Measurements from ENCODE around the gene PPP2R3C.
A peak's percentile ranks its signal among the peaks of the same experiment; 100 is the strongest.
"Not testable (repeated sequence)": the region's sequence is repeated elsewhere in the genome, so short reads cannot be mapped to it uniquely, and the experiment has no call there.

PPP2R3C gene

GRCh38 chr14:35068238-35069012 lies 53.4 kb downstream of the PPP2R3C start:
- no peak overlapping the region for H3K27ac ChIP-seq
- ChIA-PET POLR2A (ENCODE audit: low non-redundant PET) (no interaction called here), CTCF (interaction anchor here (0.7 to 0.8 kb wide), 2 partner anchors 9 to 75 kb away, joined by 3 to 5 read pairs; no protein-coding TSS in a partner anchor)
- DNase-seq (ENCODE audit: low spot score): no peak
- TF ChIP-seq, protein P1, sequence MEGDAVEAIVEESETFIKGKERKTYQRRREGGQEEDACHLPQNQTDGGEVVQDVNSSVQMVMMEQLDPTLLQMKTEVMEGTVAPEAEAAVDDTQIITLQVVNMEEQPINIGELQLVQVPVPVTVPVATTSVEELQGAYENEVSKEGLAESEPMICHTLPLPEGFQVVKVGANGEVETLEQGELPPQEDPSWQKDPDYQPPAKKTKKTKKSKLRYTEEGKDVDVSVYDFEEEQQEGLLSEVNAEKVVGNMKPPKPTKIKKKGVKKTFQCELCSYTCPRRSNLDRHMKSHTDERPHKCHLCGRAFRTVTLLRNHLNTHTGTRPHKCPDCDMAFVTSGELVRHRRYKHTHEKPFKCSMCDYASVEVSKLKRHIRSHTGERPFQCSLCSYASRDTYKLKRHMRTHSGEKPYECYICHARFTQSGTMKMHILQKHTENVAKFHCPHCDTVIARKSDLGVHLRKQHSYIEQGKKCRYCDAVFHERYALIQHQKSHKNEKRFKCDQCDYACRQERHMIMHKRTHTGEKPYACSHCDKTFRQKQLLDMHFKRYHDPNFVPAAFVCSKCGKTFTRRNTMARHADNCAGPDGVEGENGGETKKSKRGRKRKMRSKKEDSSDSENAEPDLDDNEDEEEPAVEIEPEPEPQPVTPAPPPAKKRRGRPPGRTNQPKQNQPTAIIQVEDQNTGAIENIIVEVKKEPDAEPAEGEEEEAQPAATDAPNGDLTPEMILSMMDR (conservative IDR thresholded peaks at IDR 0.05; ENCODE audit: low read depth): no peak

- POLR2A ChIA-PET (ENCODE audit: low non-redundant PET); DNase-seq (ENCODE audit: low spot score); H3K27ac ChIP-seq: not testable (repeated sequence)
- CTCF ChIA-PET: interaction anchor here (0.7 kb wide), 1 partner anchor 25 kb away, joined by 3 read pairs; no protein-coding TSS in a partner anchor
Measured at GRCh38 chr14:35065731-35066130, 56.1 kb downstream of the PPP2R3C start.

- CTCF ChIA-PET: interaction anchor here (0.6 kb wide), 1 partner anchor 391 kb away, joined by 3 read pairs; no protein-coding TSS in a partner anchor
- POLR2A ChIA-PET (ENCODE audit: low non-redundant PET): not testable (repeated sequence)
- peak overlapping the region; percentile 73 for H3K27ac ChIP-seq
- peak; percentile 59 for DNase-seq (ENCODE audit: low spot score)
Measured at GRCh38 chr14:35061113-35061791, 60.5 kb downstream of the PPP2R3C start.

- ChIA-PET POLR2A (ENCODE audit: low non-redundant PET) (no interaction called here), CTCF (no interaction called here)
- TF ChIP-seq, protein P1 (conservative IDR thresholded peaks at IDR 0.05; ENCODE audit: low read depth): no peak
- no peak overlapping the region for H3K27ac ChIP-seq
- DNase-seq (ENCODE audit: low spot score): no peak
Measured at GRCh38 chr14:35052637-35053036, 69.2 kb downstream of the PPP2R3C start.

DNA sequence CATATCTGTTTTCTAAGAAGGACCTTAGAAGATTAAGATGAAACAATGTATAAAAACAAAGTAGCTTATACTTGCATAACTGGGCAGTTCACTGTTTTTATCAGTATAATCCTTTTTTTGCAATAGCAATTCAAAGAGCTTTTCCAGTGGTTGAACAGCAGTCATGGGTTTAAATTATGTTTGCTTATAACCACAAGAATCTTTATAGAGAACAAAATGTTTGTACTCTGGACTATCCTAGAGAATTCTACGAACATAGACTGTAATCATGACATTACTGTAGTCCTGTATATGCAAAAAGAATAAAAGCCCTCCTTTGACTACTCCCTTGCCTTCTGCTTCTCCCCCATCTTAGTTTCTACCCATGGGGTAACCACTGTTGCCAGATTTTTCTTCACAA lies 70.0 kb downstream of the PPP2R3C start:
- CTCF ChIA-PET: no interaction called here
- POLR2A ChIA-PET (ENCODE audit: low non-redundant PET): no interaction called here
- DNase-seq (ENCODE audit: low spot score): no peak

DNA sequence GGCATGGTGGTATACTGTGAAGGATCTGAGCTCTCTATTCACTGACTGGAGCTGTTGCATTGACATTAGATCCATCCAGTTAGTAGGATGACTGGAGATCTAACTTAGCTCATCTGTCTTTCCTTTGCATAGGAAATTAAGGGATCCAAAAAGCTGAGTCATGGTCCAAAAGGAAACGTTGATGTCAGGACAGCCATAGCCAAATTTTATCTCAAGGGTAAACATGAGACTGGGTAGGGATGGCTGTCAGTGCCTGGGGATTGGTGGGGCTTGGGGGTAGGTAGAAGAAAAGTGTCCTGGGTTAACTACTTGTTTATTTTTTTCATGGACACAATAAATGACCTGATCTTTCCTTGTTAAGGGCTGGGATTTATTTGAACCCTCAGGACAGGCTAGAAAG lies 71.1 kb downstream of the PPP2R3C start:
- TF ChIP-seq, protein P1 (conservative IDR thresholded peaks at IDR 0.05; ENCODE audit: low read depth): no peak
- H3K27ac ChIP-seq: peak overlapping the region; percentile 55; the same call in 1 of the 2 replicates
- ChIA-PET CTCF (interaction anchor here (0.7 kb wide), 1 partner anchor 349 kb away, joined by 3 read pairs; no protein-coding TSS in a partner anchor), POLR2A (ENCODE audit: low non-redundant PET) (no interaction called here)
- no peak for DNase-seq (ENCODE audit: low spot score)

More for the DNA sequence above, 70.0 kb downstream of the PPP2R3C start:
- TF ChIP-seq, protein P1 (conservative IDR thresholded peaks at IDR 0.05; ENCODE audit: low read depth): no peak
- no peak overlapping the region for H3K27ac ChIP-seq

GRCh38 chr14:35047976-35048513 lies 73.7 kb downstream of the PPP2R3C start:
- ChIA-PET POLR2A (ENCODE audit: low non-redundant PET) (no interaction called here), CTCF (interaction anchor here (0.6 kb wide), 1 partner anchor 23 kb away, joined by 4 read pairs; no protein-coding TSS in a partner anchor)
- DNase-seq (ENCODE audit: low spot score): no peak
- no peak overlapping the region for H3K27ac ChIP-seq
- TF ChIP-seq, protein P1 (conservative IDR thresholded peaks at IDR 0.05; ENCODE audit: low read depth): no peak

Measured in RWPE1 (cell line).